HPDE6-E6E7 (cell line): ENCODE data around the gene TUBB1.

Source experiments
- DNase-seq: peaks from one replicate; pipeline ENCODE4 v3.0.0; 2011; ENCODE audit warnings: missing footprints; ENCODE audit errors: extremely low spot score

The TUBB1 gene

DNA sequence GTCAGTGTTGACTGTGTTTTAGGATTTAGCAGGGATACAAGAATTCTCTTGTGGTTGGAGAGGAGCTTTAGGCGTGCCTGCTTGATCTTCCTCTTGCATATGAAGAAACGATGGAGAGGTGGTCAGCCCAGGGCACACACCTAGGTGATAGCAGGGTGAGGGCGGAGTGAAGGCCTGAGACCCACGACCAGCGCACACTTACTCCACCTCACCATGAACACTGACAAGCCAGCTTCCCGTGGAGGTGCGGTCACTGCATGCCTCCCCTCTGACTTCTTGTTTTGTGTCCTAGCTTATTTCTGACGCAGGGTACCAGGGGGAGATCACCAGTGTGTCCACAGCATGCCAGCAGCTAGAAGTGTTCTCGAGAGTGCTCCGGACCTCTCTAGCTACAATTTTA is 30.0 kb upstream of the TUBB1 start:
- no peak for DNase-seq

DNA sequence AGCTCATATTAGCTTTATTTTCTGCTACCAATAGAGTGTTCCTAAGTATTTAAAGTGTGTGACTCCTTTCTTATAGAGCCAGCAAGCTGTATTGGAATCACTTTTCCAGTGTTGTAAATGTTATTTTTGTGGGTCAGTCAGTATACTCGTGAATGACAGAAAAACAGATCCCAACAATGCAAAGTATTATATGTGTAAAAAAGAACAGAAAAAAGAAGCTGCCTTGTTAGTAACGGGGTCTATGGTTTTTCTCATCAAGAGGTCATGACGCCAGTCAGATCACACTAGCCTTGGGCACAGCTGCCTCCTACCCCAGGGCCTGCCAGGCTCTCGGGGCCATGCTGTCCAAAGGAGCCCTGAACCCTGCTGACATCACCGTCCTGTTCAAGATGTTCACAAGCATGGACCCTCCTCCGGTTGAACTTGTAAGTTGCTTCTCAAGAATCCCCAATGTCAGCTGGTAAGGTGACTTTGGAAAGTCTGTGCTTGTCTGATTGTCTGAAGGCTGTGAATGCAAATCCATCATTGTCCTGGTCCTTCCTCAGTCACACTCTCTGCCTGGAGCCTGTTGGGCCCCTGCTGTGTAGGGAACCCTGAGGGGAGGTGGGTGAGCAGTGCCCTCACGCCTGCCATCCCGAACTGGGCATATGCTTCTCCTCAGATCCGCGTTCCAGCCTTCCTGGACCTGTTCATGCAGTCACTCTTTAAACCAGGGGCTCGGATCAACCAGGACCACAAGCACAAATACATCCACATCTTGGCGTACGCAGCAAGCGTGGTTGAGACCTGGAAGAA is 28.4 kb upstream of the TUBB1 start:
- no peak for DNase-seq

DNA sequence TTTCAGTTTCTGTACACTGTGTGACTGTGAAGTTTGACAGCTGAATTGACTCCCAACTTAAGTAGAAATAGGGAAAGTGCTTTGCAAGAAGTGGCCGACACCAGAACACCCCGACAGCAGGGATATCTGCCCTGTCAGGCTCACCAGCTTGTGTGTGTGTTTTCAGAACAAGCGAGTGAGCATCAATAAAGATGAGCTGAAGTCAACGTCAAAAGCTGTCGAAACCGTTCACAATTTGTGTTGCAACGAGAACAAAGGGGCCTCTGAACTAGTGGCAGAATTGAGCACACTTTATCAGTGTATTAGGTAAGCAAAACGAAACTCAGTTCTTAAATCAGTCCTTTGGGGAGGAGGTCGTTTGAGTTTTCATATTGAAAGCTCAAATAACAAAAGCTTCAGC is 27.5 kb upstream of the TUBB1 start:
- no peak for DNase-seq

DNA sequence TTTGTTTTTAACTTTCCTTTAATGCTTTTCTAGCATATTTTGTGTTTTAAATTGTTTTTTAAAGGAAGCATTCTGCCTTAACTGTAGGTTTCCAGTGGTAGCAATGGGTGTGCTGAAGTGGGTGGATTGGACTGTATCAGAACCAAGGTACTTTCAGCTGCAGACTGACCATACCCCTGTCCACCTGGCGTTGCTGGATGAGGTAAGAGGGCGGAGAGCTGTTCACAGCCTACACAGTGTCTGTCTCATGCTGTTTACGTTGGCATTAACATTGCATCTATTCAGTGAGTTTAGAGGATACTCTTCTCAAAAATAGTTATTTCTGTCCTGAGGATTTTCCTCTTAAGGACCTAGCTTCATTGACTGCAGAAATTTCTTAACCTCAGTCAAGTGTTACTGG is 26.3 kb upstream of the TUBB1 start:
- no peak for DNase-seq

DNA sequence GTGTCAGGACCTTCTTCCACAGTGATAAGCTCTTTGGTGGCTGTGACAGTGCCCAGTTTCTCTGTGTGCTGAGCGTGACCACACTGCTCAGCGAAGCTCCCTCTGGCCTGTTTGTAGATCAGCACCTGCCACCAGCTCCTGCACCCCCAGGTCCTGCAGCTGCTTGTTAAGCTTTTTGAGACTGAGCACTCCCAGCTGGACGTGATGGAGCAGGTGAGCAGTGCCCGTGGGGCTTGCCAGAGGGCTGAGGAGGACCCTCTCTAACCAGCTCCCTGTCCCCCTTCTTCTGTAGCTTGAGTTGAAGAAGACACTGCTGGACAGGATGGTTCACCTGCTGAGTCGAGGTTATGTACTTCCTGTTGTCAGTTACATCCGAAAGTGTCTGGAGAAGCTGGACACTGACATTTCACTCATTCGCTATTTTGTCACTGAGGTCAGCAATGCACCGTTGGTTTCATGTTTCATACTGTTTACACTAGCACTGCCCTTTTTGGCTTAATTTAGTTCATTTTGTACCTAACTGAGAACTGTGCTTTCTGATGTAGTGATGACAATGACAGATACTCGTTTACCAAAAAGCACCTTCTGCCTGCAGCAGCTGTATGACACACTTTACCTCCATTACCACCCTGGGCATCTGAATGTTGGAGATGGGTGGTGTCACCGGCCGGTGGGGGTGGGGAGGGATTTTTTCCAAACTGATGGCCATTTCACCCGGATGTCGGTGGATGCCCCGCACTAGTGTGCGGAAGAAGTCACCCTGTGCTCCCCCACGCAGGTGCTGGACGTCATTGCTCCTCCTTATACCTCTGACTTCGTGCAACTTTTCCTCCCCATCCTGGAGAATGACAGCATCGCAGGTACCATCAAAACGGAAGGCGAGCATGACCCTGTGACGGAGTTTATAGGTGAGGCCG is 25.6 kb upstream of the TUBB1 start:
- DNase-seq = no peak

DNA sequence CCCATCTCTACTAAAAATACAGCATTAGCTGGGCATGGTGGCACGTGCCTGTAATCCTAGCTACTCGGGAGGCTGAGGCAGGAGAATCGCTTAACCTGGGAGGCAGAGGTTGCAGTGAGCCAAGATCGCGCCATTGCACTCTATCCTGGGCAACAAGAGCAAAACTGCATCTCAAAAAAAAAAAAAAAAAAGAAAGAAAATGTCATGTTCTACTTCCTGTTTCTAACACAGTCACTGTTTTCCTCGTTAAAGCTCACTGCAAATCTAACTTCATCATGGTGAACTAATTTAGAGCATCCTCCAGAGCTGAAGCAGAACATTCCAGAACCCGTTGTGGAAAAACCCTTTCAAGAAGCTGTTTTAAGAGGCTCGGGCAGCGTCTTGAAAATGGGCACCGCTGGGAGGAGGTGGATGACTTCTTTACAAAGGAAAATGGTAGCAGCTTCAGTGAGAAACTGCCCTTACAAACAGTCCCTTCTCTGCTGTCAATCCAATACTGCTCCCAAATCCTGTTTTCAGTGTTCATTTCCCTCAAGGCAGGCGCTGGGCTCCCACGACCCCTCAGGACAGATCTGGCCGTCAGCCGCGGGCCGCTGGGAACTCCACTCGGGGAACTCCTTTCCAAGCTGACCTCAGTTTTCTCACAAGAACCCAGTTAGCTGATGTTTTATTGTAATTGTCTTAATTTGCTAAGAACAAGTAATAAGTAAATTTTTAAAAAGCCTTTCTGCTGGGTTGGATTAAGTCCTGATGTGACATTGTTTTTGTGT is 24.7 kb upstream of the TUBB1 start:
- no peak for DNase-seq

DNA sequence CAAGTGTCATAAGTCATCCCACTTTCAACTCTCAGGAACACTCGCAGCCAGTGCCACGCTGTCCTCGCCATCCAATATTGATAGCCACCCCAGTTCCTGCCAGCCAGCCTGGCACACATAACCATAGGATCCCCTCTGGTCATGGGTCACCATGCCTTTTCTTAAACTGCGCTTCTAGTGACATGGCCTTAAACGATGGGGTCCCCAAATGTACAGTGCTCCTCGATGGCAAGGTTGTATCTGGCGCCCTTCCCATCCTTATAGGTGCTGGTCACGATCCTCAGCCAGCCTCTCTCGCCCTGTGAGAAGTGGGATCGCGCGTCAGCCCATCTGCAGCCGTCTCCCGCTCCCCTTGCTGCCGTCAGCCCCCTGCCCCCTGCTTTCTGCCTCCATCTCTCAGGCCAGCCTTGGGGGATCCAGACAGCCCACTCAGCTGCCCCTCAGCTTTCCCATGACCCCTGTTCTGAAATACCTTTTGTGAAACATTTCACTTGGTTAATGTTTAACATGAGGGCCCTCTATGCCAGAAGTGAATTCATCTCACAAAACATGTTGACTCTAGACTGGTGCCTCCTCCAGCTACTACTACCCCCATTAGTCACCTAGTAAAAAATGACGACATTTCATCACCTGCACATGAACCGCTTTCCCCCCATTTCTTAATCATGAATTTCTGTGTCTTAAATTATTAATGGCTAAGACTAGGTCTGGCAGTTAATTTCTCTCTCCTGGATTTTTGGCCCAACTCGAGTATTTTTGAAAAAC is 23.6 kb upstream of the TUBB1 start:
- DNase-seq = no peak

DNA sequence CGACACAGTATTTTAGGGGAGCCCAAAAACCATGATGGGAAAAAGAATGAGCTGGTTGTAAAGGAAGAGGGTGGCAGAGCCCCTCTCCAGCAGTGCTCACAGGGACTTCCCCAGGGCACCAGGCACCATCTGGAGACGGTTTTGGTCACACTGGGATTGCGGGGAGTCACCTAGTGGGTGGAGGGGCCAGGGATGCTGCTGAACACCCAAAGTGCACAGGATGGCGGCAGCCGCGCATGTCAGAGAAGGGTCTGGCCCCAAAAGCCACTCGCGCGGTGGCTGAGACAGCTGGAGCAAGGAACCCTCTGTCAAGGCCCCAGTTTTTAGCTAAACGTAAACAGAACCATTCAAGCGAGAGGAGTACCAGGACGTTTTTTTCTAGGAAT is 23.0 kb upstream of the TUBB1 start:
- DNase-seq = no peak

DNA sequence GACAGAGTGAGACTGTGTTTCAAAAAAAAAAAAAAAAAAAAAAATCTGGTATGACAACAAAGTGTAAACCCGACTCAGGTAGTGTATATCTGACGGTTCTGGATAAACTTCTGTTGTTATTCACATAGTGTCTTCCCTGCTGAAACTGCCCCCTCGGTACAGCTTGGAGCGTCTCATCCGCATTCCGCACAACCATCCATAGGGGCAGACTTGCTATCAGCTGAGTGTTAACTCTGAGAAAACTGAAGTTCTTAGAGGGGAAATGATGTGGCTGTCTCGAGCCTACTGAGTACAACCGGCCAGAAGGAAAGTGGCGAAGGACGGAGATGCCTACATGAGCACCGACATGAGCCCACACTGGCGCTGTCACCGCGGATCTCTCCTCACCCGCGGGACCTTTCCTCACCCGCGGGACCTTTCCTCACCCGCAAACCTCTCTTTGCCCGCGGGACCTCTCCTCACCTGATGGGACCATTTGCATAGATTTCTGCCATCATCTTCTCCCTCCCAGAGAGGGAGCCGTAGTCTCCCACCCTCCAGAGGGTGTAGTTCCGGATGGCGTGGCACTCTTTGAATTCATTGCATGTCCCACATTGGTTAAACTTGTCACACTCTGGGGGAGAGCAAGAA is 22.0 kb upstream of the TUBB1 start:
- no peak for DNase-seq

DNA sequence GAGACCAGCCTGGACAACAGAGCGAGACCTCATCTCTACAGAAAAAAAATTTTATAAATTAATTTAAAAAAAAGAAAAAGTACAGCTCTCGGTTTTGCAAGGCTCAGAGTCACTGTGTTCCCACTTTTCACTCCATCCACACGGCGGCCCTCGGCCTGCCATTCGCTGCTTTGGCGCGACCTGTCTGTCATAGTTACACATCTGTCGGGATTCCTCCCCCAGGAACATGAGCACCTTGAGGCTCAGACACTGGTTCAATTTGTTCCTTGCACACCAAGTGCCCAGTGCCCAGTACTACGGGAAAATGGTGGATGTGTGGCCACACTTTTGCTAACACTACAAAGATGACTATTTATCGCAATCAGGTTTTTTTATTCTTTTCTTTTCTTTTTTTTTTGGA is 20.6 kb upstream of the TUBB1 start:
- DNase-seq = no peak

DNA sequence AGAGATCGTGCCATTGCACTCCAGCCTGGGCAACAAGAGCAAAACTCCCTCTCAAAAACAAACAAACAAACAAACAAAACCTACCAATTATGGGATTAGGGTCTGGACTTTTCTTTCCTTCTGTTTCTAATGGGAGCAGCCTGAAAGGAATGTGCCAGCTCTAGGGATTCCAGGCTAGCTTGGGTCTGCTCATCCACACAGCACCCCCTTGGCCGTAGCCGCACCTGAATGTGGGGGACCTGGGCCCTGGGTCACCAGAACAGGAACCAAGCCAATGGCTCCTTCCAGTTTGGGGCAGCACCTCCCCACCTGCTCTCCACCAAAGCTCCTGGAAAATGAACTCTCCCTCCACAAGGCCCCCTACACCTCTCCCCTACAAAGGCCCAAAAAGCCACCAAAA is 18.9 kb upstream of the TUBB1 start:
- no peak for DNase-seq

DNA sequence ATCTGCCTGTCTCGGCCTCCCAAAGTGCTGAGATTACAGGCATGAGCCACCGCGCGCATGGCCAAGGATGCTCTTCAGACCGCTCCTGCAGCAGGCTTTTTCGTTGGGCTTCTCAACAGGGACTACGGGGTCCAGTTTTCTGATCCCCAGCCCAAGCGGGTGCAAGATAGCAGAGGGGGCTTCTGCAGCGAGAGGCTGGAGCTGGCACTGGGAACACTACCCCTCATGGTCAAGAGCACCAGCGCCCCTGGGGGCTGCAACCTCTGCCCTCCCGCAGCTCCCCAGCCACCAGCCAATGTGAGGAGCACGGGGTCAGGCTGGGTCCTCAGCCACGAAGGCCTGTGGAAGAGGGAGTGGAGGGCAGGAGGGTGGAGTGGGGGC is 18.2 kb upstream of the TUBB1 start:
- no peak for DNase-seq

DNA sequence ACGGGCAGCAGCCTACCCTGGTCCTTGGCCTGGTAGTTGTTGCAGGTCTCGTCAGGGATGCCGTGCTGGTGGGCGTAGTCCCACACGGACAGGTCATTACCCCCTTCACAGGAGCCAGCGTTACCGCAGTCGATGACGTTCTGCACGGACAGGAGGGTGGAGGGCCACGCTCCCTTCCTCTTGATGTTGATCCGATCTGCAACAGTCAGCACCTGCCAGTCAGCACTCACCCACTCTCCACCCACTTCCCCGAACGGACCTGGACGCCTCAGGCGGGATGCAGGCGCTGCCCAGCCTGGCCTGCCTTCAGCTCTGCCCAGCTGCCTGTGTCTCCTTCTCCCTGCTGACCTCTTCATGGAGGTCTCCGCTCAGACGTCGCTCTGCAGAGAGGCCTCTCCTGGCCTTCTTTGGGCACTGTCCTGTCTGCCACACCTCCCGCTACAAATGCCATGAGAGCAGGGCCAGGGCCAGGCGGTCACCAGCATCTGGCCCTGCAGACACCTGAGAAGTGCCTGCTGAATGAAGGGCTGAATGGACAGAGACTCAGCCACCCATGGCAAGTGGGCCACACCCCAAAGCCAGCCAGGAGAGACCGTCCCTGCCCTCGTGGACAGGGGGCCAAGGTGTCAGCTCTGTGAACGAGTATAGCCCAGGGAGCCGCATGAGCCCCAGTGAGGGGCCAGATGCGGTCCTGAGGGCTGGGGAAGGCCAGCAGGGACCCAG is 17.6 kb upstream of the TUBB1 start:
- no peak for DNase-seq

DNA sequence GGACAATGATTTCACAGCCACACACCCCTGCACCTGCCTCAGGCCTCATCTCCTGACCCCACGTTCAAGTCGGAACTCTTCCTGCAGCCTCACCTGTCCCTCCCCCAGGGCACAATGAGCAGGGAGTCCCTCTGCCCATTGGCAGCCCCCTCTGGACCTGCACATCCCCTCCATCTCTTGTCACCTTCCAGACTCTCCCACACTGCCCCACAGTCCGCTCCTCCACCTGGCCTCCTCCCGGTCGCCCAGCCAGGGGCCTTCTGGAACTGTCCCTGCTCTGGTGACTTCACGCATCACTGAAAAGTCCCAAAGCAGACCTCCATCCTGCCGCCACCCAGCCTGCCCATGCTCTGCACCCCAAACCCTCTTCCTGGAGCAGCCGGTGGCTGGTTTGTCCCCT is 16.8 kb upstream of the TUBB1 start:
- DNase-seq = no peak

DNA sequence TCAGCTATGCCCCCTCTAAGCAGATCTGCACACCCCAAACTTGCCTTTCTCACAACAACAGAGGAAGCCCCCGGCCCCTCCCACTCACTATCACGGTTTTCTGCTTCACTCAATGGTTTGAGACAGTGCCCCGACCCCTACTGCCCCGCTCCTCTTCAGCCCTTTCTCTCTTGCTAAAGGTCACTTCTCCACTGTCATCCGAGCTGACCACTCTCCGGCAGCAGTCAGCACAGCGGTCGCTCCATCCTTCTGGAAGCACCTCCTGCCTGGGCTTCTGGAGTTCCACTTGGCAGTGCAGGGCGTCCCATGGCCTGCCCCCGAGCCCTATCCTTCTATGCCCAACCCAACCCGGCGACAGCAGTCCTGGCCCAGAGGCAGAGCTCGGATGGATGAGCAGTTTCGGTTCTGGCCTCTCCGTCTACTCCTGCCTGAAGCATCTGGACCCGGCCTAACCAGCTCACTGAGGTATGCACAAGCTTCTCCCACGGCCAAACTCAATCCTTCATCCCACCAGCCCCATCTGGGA is 16.3 kb upstream of the TUBB1 start:
- no peak for DNase-seq

DNA sequence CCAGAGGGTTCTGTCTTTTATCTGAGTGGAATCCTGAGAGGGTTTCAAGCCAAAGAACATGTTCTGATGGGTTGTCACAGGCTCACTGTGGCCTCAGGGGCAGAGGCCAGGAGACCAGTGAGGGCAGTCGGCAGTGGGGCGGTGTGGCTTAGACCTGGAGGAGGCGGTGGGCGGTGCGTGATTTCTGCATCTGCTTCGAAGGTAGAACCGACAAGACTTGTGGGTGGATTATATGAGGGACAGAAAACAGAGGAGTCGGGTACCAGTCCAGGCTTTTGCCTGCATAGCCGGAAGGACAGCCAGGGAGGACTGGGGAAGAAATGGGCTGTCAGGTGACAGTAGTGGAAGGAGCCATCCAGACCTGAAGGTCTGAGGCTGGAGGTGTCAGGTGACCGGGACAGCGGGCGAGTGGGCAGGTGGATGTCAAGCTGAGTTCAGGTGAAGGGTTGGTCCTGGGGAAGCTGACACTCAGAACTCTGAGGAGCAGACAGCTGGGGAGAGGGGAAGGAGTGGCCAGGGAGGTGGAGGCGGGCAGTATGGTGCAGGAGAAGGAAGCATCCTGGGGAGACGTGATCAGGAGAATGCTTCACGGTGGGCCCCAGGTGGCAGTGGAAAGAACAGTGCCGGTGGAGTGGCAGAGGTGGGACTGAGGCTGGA is 15.3 kb upstream of the TUBB1 start:
- no peak for DNase-seq

DNA sequence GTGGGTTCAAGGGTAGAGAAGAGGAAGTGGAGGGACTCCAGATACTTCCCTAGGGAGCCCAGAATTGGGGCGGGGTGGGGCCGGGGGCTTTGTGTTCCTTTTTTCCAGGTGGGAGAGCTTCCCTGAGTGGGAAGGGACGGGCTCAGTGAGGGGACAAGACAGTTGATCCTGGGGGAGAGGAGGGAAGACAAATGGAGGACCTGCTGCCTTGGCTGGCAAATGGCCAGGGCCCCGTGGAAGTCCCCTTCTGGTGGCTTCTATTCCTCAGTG is 14.8 kb upstream of the TUBB1 start:
- no peak for DNase-seq

DNA sequence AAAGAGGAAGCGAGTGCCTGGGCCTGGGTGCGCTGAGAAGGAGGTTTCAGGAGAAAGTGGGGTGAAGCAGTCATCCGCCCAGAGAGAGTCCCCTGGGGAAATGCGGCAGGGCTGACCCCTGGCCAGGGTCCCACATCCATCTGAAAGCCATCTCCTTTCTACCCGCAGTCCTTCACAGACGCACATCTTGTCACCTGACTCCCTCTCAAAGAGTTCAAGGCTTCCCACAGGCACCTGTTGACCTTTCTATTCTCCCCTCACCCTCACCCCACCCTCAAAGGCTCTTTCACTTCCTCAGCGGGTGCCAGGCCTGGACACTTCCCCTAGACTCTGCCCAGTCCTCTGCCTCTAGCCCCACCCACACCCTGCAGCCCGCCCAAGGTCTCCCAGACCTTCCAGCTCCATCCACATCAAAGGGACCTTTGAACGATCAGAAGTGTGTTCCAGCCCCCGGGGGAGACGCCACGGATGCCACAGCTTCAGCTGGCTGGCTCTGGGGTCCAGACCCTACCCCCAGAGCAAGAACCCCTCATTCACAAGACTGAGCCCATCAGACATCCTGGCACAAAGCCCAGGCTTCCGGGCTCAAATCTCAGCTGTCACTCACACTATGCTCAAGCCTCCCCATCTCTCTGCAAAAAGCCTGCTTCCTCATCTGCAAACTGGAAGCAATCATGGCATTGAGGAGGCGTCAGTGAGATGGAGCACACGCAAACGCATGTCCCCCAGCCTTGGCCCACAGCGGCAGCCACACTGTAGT is 14.3 kb upstream of the TUBB1 start:
- no peak for DNase-seq

DNA sequence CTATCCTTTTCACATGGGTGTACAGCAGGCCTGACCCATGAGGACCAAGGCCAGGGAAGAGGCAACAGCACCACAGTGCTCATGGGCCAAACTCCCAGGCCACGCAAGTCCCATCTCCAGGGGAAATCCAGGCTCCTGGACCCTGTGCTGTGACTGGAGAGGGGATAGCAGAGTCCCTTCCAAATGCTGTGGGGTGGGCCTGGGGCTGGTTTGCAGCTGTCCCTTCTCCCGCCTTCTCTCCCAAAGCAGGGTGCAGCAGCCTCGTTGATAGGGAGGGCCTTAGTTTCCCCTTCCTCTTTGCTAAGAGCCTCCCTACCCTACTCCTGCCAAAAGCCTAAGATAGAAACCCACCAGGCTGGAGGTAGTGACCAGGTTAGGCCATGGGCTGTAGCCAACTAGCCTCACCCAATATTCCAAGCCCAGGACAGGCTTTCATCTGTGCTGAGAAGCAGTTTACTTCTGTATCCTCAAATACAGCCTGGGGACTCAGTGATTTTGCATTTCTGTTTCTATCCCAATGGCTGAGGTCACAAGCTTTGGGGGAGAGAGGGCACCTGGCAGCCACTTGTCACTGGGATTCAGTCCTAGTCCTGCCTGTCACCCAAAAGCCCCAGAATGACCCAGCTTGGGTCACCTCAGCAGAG is 13.6 kb upstream of the TUBB1 start:
- DNase-seq = no peak
